ENCODE results near the gene SPTBN1. TPM values are rescaled to one million over a fixed set of nuclear protein-coding genes. Genes with fewer than 3 reads are reported as not detected.

The SPTBN1 gene
- total RNA-seq, 1 donor from 2014 or later: 601 TPM

- TF ChIP-seq CTCF (IDR thresholded peaks at IDR 0.05): no peak
- intact Hi-C loops (cut with DNase I): no loop called here
- H3K27me3 ChIP-seq (ENCODE audit: low read depth): no peaks in the 10 kb centered on the region
- H3K27ac ChIP-seq: no peak overlapping the region
- H3K36me3 ChIP-seq: no peaks in the 10 kb centered on the region
- peak in 1 of 2 donors; percentile 34 for ATAC-seq
- DNase-seq: no peak
- no peaks in the 10 kb centered on the region for H3K9me3 ChIP-seq
- H3K4me1 ChIP-seq: no peaks in the 10 kb centered on the region
- H3K4me3 ChIP-seq: no peak overlapping the region
Measured at GRCh38 chr2:54683596-54683995, 227.5 kb downstream of the SPTBN1 start.

GRCh38 chr2:54685263-54685775, 229.2 kb downstream of the SPTBN1 start:
- intact Hi-C loops (cut with DNase I): no loop called here
- TF ChIP-seq CTCF (IDR thresholded peaks at IDR 0.05): no peak
- no peaks in the 10 kb centered on the region for H3K27me3 ChIP-seq (ENCODE audit: low read depth)
- ATAC-seq (peak; percentile 75 to 89), DNase-seq (no peak)
- H3K9me3 ChIP-seq: no peaks in the 10 kb centered on the region
- H3K4me3 ChIP-seq: no peak overlapping the region
- no peaks in the 10 kb centered on the region for H3K4me1 ChIP-seq
- no peak overlapping the region for H3K27ac ChIP-seq
- no peaks in the 10 kb centered on the region for H3K36me3 ChIP-seq

DNA sequence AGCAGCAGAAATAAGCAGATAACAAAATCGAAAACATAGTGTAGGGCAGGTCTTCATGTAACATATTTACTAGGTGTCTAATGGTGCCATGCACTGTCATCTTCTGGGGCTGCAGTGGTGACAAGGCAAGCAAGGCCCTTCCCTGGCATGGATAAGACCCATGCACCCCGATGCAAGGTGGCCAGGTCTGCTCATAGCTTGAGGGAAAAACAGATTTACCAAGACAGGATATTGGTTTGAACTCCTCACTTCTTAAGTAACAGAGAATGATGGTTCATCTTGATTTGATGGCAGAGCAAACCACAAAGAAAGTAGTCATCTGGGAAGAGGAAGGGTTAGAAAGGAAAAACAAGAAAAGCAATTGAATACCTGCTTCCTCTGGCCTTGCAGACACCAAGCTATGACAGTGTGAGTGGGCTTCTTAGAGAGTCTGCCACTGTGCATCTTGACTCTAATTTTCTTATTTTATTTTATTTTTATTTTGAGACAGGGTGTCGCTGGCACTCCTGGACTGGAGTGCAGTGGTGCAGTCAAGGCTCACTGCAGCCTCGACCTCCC, 231.5 kb downstream of the SPTBN1 start:
- H3K4me3 ChIP-seq: no peak overlapping the region
- ATAC-seq: no peak
- H3K9me3 ChIP-seq: no peaks in the 10 kb centered on the region
- no peaks in the 10 kb centered on the region for H3K36me3 ChIP-seq
- H3K4me1 ChIP-seq: no peaks in the 10 kb centered on the region
- intact Hi-C loops (cut with DNase I): no loop called here
- no peaks in the 10 kb centered on the region for H3K27me3 ChIP-seq (ENCODE audit: low read depth)
- no peak overlapping the region for H3K27ac ChIP-seq
- DNase-seq: no peak
- TF ChIP-seq CTCF (IDR thresholded peaks at IDR 0.05): no peak

- Histone ChIP-seq H3K36me3 (no peaks in the 10 kb centered on the region), H3K27ac (no peak overlapping the region), H3K4me3 (no peak overlapping the region), H3K27me3 (ENCODE audit: low read depth) (no peaks in the 10 kb centered on the region), H3K9me3 (no peaks in the 10 kb centered on the region), H3K4me1 (peaks cover 7% of the 10 kb centered on the region)
- intact Hi-C loops (cut with DNase I): no loop called here
- DNase-seq (no peak), ATAC-seq (no peak)
- no peak for TF ChIP-seq CTCF (IDR thresholded peaks at IDR 0.05)
Measured at GRCh38 chr2:54691445-54692135, 235.5 kb downstream of the SPTBN1 start.

DNA sequence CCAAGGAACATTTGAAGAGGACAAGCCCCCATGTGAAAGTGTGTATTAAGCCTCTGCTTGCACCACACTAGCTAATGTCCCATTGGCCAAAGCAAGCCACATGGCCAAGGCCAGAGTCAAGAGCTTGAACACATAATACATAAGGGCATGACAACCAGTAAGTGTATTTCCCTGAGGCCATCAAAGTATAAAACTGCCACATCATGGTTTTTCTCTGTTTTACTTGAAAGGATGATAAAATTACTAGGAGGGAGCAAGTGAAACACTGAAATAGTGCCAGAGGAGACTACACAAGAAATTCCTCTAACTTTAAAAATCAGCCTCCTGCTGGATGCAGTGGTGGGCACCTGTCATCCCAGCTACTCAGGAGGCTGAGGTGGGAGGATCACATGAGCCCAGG, 236.4 kb downstream of the SPTBN1 start:
- TF ChIP-seq CTCF (IDR thresholded peaks at IDR 0.05): no peak
- Histone ChIP-seq H3K4me3 (no peak overlapping the region), H3K4me1 (peaks cover 7% of the 10 kb centered on the region), H3K27ac (no peak overlapping the region), H3K27me3 (ENCODE audit: low read depth) (no peaks in the 10 kb centered on the region), H3K9me3 (no peaks in the 10 kb centered on the region), H3K36me3 (no peaks in the 10 kb centered on the region)
- ATAC-seq: no peak
- DNase-seq: no peak
- intact Hi-C loops (cut with DNase I): no loop called here
